ENCODE data around the gene CNIH2.
"Not testable (repeated sequence)": the region's sequence is repeated elsewhere in the genome, so short reads cannot be mapped to it uniquely, and the experiment has no call there.

CNIH2 gene

DNA sequence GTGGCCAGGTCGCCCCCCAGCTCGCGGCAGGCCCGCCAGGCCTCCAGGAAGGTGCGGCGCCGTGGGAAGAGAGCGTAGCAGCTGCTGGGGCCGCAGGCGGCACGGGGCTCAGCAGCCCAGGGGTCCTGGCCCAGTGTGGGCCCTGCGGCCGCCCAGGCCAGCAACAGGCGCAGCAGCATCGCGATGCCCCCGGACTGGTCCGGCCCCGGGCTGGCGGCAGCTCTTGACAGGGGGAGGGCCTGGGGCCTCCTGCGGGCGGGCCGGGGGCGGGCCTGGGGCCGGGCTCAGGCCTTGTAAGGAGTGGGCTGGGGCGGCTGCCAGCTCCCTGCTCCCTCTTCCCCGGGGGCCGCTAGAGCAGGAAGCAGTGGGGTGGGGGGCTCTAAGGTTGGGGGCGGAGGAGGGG lies 38.9 kb downstream of the CNIH2 start, which contains the start of gene CD248:
Gene CD248, minus strand, starts transcription at position 196 of the 403 bp plus-strand sequence. Its CDS starts 17 bp downstream, at position 179.
- DNase-seq = no peak

DNA sequence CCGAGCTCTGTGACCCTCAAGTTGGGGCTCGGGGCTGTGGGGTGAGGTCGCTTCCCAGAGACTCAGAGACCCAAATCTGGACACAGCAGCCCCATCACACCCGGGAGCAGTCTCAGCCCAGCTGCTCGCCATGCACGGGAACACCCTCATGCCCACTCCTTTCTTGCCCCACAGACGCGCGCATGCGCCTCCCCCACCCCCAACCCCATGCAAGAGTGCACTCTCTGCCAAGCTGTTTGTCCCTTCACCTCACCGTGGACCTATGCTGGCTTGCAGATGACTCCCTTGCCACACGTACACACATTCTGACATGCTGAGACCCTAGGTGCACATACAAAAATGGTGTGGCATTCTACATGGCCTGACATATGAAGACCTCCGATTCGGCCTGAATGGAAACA lies 39.3 kb downstream of the CNIH2 start:
- DNase-seq = peak; percentile 15

DNA sequence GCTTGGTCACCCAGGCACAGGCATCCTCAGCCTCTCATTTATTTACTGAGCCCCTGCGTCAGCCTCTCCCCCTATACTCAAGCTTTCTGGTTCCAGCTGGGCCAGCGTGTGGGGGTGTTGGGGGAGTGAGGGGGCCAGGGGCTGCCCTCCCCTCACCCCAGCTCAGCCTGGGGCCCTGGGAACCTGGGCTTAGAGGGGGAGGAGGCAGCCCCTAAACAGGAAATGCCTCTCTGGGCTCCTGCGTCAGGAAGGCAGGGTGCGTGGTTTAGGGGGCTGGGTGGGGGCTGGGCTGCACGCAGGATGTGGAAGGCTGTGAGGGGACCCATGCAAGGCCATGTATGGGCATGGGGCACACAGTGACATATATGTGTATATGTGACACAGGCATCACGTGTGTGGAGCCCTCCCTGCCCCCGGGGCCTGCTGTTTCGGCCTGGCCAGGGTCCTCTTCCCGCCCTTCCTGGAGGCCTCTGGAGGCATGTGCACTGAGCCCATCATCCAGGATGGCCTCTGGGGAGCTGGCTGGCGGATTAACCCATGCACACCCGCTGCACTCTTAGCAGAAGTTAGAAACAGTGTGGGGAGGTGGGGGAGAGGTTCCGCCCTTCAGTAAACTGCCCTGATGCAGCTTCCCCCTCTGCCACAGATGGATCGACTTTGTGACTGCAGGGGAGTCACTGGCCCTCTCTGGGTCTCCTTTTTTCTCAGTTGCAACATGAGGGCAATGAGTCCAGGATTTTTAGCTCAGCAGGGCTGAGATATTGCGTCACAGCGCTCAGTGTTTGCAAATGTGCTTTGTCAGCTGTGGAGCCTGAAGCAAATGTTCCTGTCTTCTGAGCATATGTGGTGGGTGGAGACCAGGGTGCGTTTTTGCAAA lies 40.0 kb downstream of the CNIH2 start:
- peak; percentile 85 for DNase-seq

DNA sequence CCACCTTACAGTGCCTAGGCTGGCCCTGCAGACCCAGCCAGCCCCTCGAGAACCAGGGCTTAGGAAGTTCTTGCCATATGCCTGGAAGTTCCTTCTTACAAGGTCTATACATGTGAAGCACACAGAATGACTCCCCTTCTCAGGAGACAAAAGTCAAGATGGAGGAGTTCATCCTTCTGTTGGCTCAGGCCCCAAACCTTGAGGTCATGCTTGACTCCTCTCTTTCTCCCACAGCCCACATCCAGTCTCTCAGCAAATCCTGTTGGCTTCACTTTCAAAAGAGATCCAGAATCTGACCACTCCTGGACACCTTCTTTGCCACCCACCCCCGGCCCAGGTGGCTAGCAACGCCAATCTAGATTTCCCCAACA lies 40.6 kb downstream of the CNIH2 start:
- DNase-seq = no peak

DNA sequence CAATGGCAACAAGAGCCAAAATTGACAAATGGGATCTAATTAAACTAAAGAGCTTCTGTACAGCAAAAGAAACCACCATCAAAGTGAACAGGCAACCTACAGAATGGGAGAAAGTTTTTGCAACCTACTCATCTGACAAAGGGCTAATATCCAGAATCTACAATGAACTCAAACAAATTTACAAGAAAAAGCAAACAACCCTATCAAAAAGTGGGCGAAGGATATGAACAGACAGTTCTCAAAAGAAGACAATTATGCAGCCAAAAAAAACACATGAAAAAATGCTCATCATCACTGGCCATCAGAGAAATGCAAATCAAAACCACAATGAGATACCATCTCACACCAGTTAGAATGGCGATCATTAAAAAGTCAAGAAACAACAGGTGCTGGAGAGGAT lies 42.3 kb downstream of the CNIH2 start:
- not testable (repeated sequence) for DNase-seq

DNA sequence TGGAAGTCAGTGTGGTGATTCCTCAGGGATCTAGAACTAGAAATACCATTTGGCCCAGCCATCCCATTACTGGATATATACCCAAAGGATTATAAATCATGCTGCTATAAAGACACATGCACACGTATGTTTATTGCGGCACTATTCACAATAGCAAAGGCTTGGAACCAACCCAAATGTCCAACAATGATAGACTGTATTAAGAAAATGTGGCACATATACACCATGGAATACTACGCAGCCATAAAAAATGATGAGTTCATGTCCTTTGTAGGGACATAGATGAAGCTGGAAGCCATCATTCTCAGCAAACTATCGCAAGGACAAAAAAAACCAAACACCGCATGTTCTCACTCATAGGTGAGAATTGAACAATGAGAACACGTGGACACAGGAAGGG lies 42.8 kb downstream of the CNIH2 start:
- not testable (repeated sequence) for DNase-seq

DNA sequence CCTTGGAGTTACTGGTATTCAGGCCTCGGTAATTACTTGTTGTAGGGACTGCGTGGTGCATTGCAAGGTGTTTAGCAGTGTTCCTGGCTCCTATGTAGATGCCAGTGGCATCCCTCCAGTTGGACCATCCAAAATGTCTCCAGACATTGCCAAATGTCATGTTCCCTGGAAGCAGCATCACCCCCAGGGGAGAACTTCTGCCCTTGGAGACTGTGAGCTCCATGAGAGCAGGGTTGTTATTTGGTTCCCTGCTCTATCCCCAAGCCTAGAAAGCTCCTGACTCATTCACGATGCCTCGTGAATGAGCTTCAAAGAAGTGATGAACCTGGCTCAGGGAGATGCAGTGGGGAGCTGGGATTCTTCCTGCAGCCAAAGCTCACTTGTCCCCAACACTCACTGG lies 43.6 kb downstream of the CNIH2 start:
- DNase-seq = no peak

DNA sequence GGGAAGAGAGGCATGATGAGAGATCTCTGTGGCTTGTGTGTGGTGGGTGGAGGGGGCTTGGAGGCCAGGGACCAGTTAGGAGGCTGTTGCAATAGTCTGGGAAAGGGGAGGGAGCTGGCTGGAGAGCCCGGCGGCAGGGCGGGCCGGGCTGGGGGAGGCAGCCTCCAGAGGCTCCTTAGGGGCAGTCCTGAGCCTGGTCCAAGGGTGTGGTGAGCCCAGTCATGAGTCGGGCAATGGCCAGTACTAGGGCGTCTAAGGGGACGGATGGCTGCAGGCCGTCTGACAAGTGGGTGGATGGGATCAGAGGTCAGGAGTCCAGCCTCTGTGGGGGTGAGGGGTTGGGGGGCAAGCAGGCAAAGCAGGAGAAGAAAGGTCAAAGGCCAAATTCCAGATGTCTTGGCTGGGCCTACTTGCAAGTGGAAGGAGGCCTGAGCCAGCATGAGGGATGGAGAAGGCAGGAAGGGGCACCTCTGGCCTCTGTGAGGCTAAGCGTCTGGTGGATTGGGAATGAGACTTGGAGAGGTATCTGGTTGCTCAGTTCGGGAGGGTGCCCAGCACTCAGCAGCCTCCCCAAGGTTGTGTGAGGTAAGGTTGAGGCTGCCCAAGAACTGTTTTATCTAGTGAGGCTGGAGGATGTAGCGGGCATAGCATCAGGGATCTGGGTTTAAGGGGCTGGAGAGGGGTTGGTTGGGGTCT lies 44.9 kb downstream of the CNIH2 start:
- no peak for DNase-seq

DNA sequence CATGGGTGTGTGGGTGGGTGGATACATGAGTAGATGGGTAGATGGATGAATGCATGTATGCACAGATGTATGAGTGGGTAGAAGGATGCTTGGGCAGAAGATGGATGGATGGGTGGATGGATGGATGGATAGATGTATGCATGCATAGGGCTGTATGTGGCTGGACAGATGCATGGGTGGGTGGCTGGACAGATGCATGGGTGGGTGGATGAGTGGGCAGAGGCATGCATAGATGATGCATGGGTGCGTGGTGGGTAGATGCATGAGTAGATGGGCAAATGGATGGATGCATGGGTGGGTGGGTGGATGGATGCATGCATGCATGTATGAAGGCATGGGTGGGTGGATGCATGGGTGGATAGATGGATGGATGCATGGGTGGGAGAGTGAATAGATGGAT lies 45.7 kb downstream of the CNIH2 start:
- no peak for DNase-seq

DNA sequence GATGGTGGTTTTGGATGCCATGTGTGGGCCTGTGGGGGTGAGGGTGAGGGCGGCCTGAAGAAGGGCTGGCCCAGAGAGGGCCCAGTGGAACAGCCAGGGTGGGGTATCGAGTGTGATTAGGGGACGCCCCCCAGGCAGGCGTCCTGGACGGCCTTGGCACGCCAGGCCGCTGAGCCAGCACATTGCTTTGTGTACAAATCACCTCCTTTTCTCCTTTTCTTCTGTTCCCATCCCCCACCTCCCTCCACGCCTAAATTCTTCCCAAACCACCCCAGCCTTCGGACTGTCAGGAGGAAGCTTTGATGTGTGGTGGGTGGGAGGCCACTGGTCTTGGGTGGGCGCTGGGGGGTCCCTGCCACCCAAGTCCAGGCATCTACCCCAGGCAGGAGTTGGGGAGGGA lies 46.7 kb downstream of the CNIH2 start:
- DNase-seq = no peak

DNA sequence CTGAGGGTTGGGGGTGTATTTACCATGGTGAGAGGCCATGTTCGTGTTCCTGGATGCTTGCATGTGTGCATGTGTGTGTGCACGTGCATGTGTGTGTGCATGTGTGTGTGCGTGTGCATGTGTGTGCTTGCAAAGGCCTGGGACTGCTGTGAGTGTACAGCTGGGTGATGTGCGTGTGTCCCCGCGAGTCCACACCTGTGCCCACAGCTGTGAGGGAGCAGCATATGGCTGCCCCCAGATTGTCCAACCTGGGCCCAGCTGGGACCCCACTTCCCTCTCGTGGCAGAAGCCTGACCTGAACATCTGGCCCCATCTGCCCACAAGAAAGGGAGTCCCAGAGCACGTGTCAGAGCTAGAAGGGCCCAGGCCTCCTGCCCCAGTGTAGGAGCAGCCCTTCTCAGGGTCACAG lies 47.3 kb downstream of the CNIH2 start:
- DNase-seq = no peak

DNA sequence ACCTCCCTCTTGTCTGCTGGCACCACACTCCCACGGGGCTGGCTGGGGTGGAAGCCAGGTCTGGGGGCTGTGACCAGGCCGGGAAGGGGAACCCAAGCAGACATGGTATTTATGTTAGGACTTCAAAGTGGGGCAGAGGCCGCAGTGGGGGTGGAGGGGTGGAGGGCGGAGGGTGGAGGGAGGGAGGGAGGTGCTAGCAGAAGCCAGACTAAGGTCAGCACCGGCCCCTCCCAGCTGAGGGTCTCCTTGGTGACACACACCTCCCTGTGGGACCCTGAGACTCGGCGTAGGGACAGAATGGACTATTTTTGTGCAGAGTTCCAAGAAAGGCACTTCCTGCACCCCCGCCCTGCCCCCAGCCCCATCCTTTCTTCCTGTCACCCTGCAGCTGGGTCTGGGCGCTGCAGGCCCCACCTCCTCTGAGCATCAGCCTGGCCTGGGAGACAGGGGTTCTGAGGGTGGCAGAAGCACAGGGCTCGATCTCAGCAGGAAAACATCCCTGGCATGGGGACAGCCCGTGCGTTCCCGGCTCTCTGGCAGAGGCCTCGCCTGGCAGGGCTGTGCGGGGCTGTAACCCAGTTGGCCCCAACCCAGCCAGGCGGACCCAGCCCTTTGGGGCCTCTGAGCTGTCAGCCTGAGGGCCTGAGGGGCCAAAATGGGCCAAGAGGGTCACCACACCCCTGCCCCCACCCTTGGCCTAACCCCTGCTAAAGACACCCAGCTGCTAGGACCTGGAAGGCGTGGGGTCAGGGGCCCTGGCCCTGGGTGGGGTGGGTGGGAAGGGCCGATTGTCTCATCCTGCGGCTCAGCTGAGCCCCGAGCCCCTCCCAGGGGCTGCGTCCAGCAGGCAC lies 48.5 kb downstream of the CNIH2 start:
- DNase-seq = no peak

DNA sequence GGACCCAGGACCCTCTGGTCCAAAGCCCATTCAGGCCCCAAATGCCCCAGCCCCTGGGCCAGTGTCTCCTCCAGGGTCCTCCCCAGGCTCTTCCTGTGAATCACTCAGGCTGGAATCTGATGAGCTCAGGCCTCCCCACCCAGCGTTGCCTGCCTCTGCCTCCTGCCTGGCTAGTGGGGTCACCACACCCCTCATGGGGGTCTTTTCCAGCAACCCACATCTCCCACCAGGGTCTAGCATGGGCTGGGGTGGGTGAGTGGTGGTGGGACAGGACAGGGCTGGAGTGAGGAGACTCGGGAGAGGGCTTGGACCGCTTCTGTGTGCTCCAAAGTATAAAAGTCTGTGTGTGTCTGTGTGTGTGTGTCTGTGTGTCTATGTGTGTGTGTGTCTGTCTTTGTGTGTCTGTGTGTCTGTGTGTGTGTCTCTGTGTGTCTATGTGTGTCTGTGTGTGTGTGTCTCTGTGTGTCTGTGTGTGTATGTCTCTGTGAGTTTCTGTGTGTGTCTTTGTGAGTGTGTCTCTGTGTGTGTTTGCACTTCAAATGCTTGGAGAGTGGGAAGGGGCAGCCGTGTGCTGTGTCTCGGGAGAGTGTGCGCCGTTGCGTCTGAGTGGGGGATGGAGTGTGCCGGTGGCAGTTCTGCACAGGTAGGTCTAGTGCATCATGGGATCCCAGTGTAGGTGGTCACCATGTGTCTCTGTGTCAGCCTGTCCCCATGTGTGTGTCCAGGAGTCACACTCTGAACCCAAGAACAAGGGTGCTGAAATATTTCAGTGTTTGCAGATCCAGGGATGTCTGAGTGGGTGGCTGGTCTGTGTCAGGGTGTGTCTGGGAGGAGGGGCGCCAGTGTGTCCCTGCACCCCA lies 49.4 kb downstream of the CNIH2 start:
- DNase-seq = no peak

DNA sequence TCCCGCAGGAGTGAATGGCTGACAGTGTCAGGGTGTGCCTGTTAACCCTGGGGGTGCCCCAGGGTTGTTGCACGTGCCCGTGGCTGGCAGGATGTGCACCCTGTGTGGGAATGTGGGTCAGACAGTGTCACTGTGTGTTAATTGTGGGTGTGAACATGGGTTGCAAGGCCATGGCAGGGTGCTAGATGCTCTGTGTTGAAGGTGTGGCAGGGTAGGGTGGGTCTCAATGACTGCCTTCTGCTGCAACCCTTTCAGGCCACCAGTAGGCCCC lies 50.0 kb downstream of the CNIH2 start:
- DNase-seq = no peak

DNA sequence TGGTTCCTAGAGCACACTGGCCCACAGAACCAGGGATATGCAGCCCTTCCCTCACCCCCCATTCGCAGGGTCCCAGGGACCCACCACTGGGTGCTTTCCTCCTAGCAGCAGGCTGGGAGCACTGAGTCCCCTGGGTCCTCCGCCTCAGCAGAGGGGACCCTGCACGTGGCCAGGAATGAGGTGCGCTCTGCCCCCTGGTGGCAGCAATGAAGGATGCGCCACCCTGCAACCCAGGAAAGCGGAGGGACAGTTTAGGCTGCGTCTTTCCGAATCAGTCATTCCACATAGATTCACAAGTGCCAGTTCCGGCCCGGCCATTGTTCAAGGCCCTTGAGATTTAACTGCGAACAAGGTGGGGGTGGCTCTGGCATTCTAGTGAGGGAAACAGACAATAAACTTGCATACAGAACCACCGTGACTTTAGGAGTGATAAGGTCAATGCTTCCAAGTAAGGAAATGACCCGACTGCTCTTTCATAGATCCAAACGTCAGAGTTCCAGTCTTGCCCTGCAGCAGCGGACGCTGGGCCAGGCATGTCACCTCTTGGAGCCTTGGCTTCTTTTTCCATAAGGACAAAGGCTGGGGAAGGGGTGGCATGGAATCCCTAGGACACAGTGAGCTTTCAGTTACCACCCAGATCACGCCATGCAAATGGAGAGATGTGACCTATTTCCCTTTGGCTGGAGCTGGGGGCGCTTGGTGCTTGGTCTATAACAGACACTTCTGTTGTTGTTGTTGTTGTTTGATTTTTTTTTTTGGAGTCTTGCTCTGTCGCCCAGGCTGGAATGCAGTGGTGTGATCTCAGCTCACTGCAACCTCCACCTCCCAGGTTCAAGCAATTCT lies 50.5 kb downstream of the CNIH2 start:
- peak; percentile 80 for DNase-seq

DNA sequence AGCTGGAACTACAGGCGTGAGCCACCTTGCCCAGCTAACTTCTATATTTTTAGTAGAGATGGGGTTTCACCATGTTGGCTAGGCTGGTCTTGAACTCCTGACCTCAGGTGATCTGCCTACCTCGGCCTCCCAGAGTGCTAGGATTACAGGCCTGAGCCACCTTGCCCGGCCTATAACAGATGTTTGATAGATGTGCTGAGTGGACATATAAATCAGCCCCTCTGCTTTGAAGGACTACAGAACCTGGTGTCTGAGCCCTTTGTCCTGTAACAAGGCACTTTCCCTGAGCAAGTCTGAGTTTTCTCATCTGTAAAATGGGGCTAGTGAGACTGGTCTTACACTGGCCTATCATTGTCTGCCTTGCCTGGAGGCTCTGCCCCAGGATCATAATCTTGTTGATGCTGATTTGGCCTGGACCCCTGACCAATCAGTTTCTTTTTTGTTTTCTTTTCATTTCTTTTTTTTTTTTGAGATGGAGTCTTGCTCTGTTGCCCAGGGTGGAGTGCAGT lies 51.2 kb downstream of the CNIH2 start:
- no peak for DNase-seq

DNA sequence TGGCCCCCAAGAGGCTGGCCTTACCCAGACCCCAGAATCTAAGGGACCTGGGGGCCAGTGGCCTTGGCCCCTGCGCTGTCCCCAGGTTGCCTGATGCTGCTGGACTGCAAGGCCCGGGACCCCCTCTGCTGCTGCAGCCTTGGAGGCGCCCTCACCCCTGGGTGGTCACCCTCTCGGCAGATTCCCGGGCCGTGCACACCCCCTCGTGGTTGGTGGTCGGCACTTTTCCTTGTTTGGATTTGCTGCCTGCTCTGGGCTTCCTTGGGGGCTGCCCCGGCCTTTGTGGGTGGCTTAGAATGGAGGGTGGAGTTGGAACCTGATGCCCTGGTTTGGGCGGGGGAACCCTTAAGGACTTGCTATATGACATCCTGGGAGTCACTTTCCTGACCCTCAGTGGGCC lies 53.0 kb downstream of the CNIH2 start:
- no peak for DNase-seq

DNA sequence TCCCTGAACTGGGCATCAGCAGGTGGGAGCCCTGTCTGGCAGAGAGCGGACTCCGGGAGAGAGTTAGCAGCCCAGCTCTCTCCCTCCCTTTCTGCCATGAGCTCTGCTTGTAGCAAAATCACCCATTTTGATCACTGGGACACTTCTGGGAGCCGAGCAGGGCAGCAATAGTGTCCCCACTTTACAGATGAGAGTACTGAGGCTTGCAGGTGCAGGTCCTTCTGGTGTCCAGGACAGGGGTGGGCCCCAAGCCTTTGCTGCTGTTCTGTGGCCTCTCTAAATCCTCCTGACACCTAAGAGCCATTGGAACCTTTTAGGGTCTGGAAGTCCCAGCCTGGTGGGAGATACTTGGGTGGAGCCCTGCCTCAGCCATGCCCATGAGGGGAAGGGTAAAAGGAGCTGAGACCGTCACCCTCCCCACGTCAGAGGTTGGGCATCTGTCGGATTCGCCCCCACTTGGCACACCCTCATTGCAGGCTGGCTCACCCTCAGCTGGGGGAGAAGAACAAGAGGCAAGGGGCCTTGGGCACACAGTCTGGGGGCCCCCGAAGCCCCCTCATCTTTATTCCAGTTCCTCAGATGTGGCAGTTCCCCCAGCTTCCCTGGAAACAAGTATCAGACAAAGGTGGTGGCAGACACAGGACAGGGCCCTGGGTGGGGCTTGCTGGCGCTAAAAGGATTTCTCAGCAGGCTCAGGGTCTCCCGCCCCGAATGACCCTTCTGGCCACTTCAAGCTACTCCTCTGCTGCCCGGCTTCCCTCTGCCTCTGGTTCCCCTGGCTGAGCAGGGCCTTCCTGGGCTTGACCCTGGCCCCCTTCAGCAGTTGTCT lies 53.8 kb downstream of the CNIH2 start:
- DNase-seq = no peak

DNA sequence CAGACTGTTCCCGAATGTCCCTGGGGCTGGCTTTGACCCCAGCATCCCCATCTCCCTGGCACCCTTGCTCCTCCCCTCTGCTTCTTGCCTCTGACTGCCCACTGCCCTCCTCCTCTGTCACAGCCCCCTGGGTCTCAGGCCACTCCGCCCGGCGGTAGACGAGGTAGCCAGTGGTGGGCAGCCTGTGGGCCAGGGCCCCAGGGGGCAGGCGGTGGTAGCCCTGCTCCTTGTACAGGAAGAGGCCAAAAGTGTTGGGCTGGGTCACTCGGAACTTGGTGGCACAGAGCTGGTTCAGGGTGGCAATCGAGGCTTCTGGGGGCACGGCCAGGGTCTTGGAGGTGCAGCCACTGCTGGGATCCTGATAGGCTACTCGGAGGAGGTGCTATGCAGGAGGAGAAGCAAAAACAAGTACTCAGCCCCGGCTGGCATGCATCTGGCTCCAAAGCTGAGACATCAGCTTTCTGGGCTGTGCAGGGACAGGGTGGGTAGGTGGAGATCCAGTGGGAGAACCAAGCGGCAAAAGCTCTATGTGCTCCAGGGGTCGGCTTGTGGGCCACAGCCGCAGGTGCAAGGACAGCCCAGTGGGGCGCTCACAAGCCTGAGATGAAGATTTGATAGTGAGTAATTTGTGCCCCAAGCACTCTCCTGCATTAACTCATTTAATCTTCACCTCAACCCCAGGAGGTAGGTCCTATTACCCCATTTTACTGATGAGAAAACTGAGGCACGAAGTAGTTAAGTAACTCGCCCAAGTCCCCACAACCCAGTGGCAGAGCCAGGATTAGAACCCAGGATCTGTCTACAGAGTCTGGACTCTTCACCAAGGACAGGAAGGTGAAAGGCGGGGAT lies 54.6 kb downstream of the CNIH2 start:
- DNase-seq = no peak
